Fibroblast of skin of scalp (primary cell): ENCODE measurements around the gene HMGA1. TPM values are rescaled to one million over a fixed set of nuclear protein-coding genes. Genes with fewer than 3 reads are reported as not detected.

Experiments
- DNase-seq: peaks from one replicate; pipeline ENCODE4 v3.0.0-alpha.2; 2013
- polyA plus RNA-seq, 2 experiments: library from polyadenylated mRNA; unstranded; fragments of 120-200 nt; gene quantifications; one replicate each; pipeline ENCODE4 v1.2.1, GENCODE V29; 2013; ENCODE audit not compliant: insufficient read length in 2 of 2

The HMGA1 gene, protein sequence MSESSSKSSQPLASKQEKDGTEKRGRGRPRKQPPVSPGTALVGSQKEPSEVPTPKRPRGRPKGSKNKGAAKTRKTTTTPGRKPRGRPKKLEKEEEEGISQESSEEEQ
- polyA plus RNA-seq (2013, experiment 1 of 2; ENCODE audit: insufficient read length), result 169 TPM
- polyA plus RNA-seq (2013, experiment 2 of 2; ENCODE audit: insufficient read length), result 156 TPM

DNA sequence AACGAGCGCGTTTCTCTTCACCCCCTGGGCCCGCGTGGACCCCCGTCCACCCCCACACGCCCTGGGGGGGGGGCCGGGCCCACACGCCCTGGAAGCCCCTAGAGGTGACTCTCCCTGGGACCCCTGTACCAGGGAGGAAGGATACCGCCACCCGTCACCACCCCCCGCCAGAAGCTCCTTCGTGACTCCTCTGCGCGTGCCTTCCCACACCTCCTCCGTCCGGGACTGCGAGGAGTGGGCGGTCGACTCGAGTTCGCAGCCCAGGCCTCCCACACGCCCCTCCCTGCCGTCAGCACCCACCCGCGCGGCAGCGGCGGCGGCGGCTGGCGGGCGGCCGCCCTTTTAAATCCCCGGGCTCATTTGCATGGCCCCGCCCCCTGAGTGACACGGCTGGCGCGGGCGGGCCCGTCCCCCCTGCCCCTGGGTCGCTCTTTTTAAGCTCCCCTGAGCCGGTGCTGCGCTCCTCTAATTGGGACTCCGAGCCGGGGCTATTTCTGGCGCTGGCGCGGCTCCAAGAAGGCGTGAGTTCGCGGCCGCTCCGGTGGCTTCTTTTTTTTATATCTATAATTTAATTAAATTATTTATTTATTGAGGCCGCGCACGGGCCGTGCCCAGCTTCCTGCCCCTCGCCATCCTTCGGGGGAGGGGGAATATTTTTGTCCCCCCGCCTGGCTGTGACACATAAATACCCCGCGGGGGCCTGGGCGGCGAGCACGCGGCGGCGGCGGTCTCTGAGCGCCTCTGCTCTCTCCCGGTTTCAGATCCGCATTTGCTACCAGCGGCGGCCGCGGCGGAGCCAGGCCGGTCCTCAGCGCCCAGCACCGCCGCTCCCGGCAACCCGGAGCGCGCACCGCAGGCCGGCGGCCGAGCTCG lies at the start of gene HMGA1:
Gene HMGA1, plus strand, starts transcription at position 431 of the 873 bp plus-strand sequence. CDS start 3,908 bp downstream, outside the sequence.
- DNase-seq, result peak; percentile 87

DNA sequence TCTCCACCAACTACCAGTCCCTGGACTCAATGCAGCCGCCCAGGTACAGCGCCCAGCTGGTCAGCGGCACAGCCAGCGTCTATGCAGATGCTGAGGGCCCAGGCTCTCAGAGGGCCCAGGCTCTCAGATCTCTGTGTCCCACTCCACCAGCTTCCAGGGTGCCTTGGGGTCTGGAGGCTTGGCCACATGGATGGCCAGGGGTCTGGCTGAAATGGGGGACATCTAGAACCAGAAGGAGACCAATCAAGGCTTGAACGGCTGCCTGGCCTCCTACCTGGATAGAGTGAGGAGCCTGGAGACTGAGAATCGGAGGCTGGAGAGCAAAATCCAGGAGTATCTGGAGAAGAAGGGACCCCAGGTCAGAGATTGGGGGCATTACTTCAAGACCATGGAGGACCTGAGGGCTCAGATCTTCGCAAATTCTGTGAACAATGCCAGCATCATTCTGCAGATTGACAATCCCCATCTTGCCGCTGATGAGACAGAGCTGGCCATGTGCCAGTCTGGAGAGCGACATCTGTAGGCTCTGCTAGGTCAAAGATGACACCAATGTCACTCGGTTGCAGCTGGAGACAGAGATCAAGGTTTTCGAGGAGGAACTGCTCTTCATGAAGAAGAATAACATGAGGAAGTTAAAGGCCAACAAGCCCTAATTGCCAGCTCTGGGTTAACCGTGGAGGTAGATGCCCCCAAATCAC lies 46.7 kb upstream of the HMGA1 start:
- no peak for DNase-seq

GRCh38 chr6:34190504-34191122 lies 46.1 kb upstream of the HMGA1 start:
- DNase-seq, result no peak

GRCh38 chr6:34194772-34195171 lies 41.9 kb upstream of the HMGA1 start:
- DNase-seq, result no peak

DNA sequence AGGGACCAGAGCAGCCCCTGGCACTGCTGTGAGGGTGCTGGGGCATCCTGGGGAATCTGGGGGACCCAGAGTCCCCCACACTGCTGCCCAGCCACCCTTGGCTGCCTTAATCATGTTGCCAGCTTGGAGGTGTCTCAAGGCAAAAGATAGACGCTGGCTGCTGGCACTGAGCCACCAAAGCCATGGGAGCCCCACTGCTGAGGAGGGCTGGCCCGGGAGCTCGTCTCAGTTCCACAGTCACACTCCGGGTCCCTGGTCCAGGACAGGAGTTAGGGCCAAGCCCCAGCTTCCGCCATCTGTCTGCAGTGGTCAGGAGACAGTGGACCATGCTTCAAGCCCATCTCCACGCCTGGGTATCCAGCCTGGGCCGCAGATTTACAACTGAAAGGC lies 41.0 kb upstream of the HMGA1 start:
- no peak for DNase-seq

GRCh38 chr6:34196116-34196832 lies 40.4 kb upstream of the HMGA1 start:
- DNase-seq, result peak; percentile 73

DNA sequence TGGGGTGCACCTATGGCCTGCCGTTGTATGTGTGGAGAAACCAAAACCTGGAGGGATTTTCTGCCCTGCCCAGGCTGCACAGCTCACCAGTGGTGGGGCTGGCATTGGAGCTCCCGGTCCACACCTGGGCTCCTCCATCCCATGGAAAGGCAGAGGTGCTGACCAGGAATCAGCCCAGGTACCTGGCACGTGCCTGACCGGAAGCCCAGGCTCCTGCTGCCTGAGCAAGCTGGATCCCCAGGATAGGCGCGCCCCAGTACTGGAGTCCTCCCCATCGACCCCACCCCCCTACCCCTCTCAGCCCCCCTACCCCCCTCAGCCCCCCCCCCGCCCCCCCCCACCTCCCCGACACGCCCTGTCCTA lies 39.9 kb upstream of the HMGA1 start:
- no peak for DNase-seq

GRCh38 chr6:34200340-34200971 lies 36.2 kb upstream of the HMGA1 start:
- DNase-seq, result peak; percentile 43

GRCh38 chr6:34201455-34202107 lies 35.1 kb upstream of the HMGA1 start:
- no peak for DNase-seq

- DNase-seq, result no peak
Observed at GRCh38 chr6:34202329-34203201, 34.1 kb upstream of the HMGA1 start.

DNA sequence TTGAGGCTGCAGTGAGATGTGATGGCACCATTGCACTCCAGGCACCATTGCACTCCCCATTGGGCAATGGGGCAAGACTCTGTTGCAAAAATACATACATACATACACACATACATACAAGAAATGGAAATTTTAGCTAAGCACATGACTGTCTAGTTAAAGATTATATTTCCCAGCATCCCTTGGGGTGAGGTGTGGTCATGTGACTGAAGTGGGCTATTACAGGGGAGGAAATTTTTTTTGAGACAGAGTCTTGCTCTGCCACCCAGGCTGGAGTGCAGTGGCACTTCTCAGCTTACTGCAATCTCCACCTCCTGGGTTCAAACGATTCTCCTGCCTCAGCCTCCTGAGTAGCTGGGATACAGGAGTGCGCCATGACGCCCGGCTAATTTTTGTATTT lies 32.0 kb upstream of the HMGA1 start:
- DNase-seq, result no peak

DNA sequence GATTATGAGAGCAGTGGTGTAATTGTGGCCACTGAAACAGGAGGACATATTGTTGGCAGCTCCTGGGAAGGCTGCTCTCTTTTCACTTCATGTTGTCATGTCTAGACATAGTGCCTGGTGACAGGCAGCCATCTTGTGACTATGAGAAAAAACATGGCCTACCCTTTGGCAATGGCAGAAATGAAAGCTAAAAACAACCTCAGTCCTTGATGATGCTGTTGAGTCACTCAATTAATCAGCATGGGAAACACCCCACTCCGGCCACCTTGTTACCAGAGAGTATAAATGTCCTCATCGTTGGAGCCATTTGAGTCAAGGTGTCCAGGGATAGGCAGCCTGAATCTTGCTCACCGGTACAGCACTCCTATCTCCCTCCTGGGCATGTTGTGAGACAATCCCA lies 31.2 kb upstream of the HMGA1 start:
- DNase-seq, result no peak

DNA sequence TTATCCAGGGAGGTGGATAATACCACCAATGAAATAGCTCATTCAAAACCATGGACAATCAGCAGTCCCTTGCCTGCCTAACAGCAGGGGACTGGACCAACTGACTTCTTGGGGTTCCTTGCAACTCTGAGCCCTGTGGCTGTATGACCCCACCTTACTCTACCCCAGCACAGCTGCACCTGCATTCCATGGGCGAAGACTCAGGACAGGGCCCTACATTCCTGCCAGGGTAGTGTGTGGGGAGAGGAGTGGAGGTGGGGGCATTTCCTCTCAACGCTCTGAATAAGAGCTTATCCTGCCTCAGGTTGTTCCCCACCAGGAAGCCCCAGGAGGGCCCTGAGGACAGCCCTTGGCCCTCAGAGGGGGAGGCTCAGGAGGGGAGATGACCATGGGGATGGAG lies 30.8 kb upstream of the HMGA1 start:
- no peak for DNase-seq

GRCh38 chr6:34206726-34207125 lies 29.9 kb upstream of the HMGA1 start:
- DNase-seq, result no peak

DNA sequence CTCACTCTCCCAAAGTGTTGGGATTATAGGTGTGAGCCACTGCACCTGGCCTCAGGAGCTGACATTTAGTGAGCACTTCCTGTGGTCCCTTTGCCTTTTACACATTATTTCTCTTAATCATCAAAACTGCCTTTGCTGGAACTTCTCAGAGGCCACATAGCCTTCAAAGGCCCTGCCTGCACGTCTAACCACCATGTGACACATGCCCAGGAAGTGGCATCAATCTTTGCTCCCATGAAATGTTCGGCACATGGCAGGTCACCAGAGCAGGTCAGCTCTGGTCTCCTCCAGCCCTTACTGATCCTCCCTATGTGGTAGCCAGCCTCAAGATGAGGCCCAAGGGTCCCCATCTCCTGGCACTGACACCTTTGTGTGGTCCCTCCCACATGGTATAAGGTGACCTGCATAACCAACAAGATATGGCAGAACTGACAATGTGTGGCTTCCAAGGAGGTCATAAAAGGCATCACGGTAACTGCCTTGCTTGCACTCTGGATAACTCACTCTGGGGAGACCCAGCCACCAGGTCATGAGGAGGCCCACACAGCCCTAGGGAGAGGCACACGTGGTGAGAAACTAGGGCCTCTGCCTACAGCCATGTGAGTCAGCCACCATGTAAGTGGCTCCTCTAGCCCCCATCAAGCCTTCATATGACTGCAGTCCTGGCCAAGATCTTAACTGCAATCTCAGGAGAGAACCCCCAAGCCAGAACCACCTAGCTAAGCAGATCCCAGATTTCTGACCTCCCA lies 28.8 kb upstream of the HMGA1 start:
- no peak for DNase-seq

- peak; percentile 7 for DNase-seq
Observed at GRCh38 chr6:34213772-34214171, 22.9 kb upstream of the HMGA1 start.

DNA sequence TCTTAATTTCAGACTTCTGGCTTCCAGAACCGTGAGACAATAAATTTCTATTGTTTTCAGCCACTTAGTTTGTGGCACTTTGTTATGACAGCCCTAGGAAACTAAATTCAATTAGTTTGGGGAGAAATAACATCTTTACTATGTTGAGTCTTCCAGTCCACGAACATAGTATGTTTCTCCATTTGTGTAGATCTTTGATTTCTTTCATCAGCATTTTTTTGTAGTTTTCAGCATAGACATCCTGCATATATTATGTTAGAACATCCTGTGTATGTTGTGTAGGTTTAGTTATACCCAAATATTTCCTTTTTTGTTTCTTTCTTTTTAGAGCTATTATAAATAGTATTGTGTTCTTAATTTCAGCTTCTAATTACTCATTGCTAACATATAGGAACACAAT lies 18.0 kb upstream of the HMGA1 start:
- no peak for DNase-seq

DNA sequence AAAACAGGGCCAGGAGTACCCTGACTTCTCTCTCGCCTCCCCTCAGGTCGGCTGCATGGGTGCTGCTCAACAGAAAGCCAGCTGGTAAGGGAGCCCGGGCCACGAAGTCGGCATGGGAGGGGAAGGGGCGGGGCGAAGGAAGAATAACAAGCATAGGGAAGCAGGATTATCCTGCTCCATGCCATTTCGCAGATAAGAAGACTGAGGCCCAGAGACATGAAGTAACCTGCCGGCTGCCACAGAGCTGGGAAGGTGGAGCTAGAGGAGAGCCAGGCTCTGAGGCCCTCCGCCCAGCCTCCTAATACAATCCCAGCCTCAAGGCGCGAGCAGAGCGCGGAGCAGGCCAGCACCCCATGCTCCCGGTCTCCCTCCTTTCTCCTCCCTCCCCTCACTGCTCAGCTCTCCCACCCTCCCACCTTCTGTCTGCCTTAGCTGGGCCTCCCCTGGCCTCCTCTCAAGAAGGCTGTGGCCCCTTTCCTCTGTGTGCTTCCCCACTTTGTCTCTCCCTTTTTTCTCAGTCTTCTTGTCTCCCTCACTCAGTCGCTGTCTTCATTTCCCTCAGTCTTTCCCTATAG lies 13.2 kb upstream of the HMGA1 start:
- no peak for DNase-seq
